IMR-90 (cell line): ENCODE data around the gene C3orf85. TPM values are rescaled to one million over a fixed set of nuclear protein-coding genes. Genes with fewer than 3 reads are reported as not detected.

Experiments used
- ATAC-seq: fragments of 200-7000 bp; cut with Tn5 transposase; 2 replicates; pipeline ENCODE4 v1.9.1; 2020; ENCODE audit warnings: low read depth, mild to moderate bottlenecking, moderate library complexity
- BruUV-seq: library from RNA; stranded (reverse); fragments of 400-500 nt; replicated peaks from 2 replicates; lab custom pipeline; 2021; lab: Mats Ljungman, UMichigan
- CTCF ChIA-PET: fragments of 300-600 bp; formaldehyde crosslinking; extraction: SDS; loops from one replicate; lab custom pipeline; 2021; ENCODE audit warnings: antibody characterized with exemption; lab: Yijun Ruan, JAX
- POLR2A ChIA-PET: fragments of 300-600 bp; sonication (Branson Sonifier 250); formaldehyde crosslinking; loops from one replicate; lab custom pipeline; 2022; ENCODE audit warnings: antibody characterized with exemption; ENCODE audit not compliant: unreplicated experiment; lab: Charles Lee
- DNase-seq: peaks from one replicate; pipeline ENCODE4 v3.0.0; 2013
- H2AFZ ChIP-seq: replicated peaks from 2 replicates; pipeline ENCODE3; 2013; ENCODE audit warnings: low read length, mild to moderate bottlenecking; ENCODE audit not compliant: poor library complexity
- H2AK5ac ChIP-seq: 2 replicates; pipeline ENCODE4 v1.6.1; 2013; ENCODE audit warnings: low read depth, low read length, inconsistent platforms
- H2AK9ac ChIP-seq: replicated peaks from 2 replicates; pipeline ENCODE3; 2013; ENCODE audit warnings: mild to moderate bottlenecking, low read depth, low read length, moderate library complexity; ENCODE audit not compliant: poor library complexity
- H2BK120ac ChIP-seq: 2 replicates; pipeline ENCODE4 v1.6.1; 2013; ENCODE audit warnings: low read depth, low read length, inconsistent platforms
- H2BK15ac ChIP-seq: 3 replicates; pipeline ENCODE4 v1.6.1; 2013; ENCODE audit warnings: low read depth, low read length, inconsistent platforms
- H2BK20ac ChIP-seq: 2 replicates; pipeline ENCODE4 v1.6.1; 2013; ENCODE audit warnings: low read depth, mild to moderate bottlenecking, inconsistent platforms, low read length, moderate library complexity
- H2BK5ac ChIP-seq: 2 replicates; pipeline ENCODE4 v1.6.1; 2013; ENCODE audit warnings: mild to moderate bottlenecking, low read depth, low read length, inconsistent platforms; ENCODE audit not compliant: poor library complexity, severe bottlenecking
- H3K14ac ChIP-seq: replicated peaks from 2 replicates; pipeline ENCODE4 v1.6.1; 2013; ENCODE audit warnings: low read depth, low read length, inconsistent platforms
- H3K18ac ChIP-seq: 2 replicates; pipeline ENCODE4 v1.6.1; 2013; ENCODE audit warnings: low read depth, low read length, control low read depth
- H3K23ac ChIP-seq: 2 replicates; pipeline ENCODE4 v1.6.1; 2013; ENCODE audit warnings: low read depth, low read length, inconsistent platforms
- H3K27ac ChIP-seq: 2 replicates; pipeline ENCODE4 v1.5.1; 2013; ENCODE audit warnings: mild to moderate bottlenecking, control low read depth, low read length; ENCODE audit not compliant: insufficient read depth
- H3K27me3 ChIP-seq: 2 replicates; pipeline ENCODE4 v1.6.1; 2013; ENCODE audit warnings: low read length; ENCODE audit not compliant: control insufficient read depth, insufficient read depth
- H3K36me3 ChIP-seq: 2 replicates; pipeline ENCODE4 v1.6.1; 2013; ENCODE audit warnings: low read length, mixed read lengths; ENCODE audit not compliant: control insufficient read depth, insufficient read depth
- H3K4ac ChIP-seq: 2 replicates; pipeline ENCODE4 v1.6.1; 2013; ENCODE audit warnings: low read depth, low read length, inconsistent platforms
- H3K4me1 ChIP-seq: 2 replicates; pipeline ENCODE4 v1.6.1; 2013; ENCODE audit warnings: low read length, mixed read lengths; ENCODE audit not compliant: control insufficient read depth, insufficient read depth
- H3K4me2 ChIP-seq: 2 replicates; pipeline ENCODE4 v1.6.1; 2013; ENCODE audit warnings: low read depth, mild to moderate bottlenecking, control low read depth, low read length, moderate library complexity
- H3K4me3 ChIP-seq: 2 replicates; pipeline ENCODE4 v1.5.1; 2013; ENCODE audit warnings: low read depth, mild to moderate bottlenecking, control low read depth, low read length, moderate library complexity; ENCODE audit not compliant: insufficient read depth
- H3K56ac ChIP-seq: 2 replicates; pipeline ENCODE4 v1.6.1; 2013; ENCODE audit warnings: low read length, inconsistent platforms; ENCODE audit not compliant: insufficient read depth; ENCODE audit errors: extremely low read depth
- H3K79me1 ChIP-seq, 2 experiments: 2 replicates each; pipeline ENCODE4 v1.6.1; 2013; ENCODE audit warnings: low read length in 2 of 2, inconsistent platforms in 1 of 2, low read depth in 1 of 2
- H3K9ac ChIP-seq: 2 replicates; pipeline ENCODE4 v1.6.1; 2013; ENCODE audit warnings: low read depth, low read length, control low read depth
- H3K9me1 ChIP-seq: 2 replicates; pipeline ENCODE4 v1.6.1; 2013; ENCODE audit warnings: low read length, inconsistent platforms; ENCODE audit not compliant: insufficient read depth
- H3K9me3 ChIP-seq: 2 replicates; pipeline ENCODE4 v1.6.1; 2013; ENCODE audit warnings: low read length; ENCODE audit not compliant: control insufficient read depth, insufficient read depth
- H4K20me1 ChIP-seq: 2 replicates; pipeline ENCODE4 v1.6.1; 2013; ENCODE audit warnings: low read length, inconsistent platforms; ENCODE audit not compliant: insufficient read depth
- H4K5ac ChIP-seq: 2 replicates; pipeline ENCODE4 v1.6.1; 2013; ENCODE audit warnings: mild to moderate bottlenecking, low read depth, low read length, control low read depth
- H4K8ac ChIP-seq, 2 experiments: 2 replicates each; pipeline ENCODE4 v1.6.1; 2013; ENCODE audit warnings: low read depth in 2 of 2, low read length in 2 of 2, control low read depth in 1 of 2, inconsistent platforms in 1 of 2
- H4K91ac ChIP-seq: 2 replicates; pipeline ENCODE4 v1.6.1; 2013; ENCODE audit warnings: low read depth, low read length, inconsistent platforms; ENCODE audit not compliant: insufficient read depth
- CTCF ChIP-seq: conservative IDR thresholded peaks from 2 replicates; pipeline ENCODE4 v1.5.1; 2012; ENCODE audit warnings: mild to moderate bottlenecking, low read depth, low read length, improper control_type of control experiment
- MXI1 ChIP-seq: IDR thresholded peaks from 2 replicates; pipeline ENCODE4 v1.6.1; 2012; ENCODE audit warnings: low read depth, mild to moderate bottlenecking, low read length, moderate library complexity, borderline replicate concordance
- RAD21 ChIP-seq: IDR thresholded peaks from 2 replicates; pipeline ENCODE4 v1.6.1; 2012; ENCODE audit warnings: low read length, improper control_type of control experiment
- WGBS, 2 experiments: methylation state at CpG; one replicate each; pipeline versions ENCODE4 v1.1.5 to v1.1.7; 2013; ENCODE audit warnings: missing lambda C conversion rate in 2 of 2; ENCODE audit not compliant: insufficient read length in 1 of 2; ENCODE audit errors: extremely low coverage in 2 of 2; 5-methylcytosine and 5-hydroxymethylcytosine counted together
- dilution Hi-C: fragments of 300-500 bp; cut with HindIII; formaldehyde crosslinking; loops from one replicate; pipeline ENCODE4 v1.14.3; 2018; ENCODE audit warnings: low sequenced_read_pairs; ENCODE audit not compliant: unreplicated experiment
- in situ Hi-C: fragments of 300-500 bp; cut with MboI; formaldehyde crosslinking; loops from 3 replicates; pipeline ENCODE4 v1.14.3; 2019; ENCODE audit warnings: low sequenced_read_pairs, inconsistent platforms, mixed read lengths
- intact Hi-C: fragments of 100-400 bp; cut with micrococcal nuclease; formaldehyde crosslinking; loops from 2 replicates; pipeline ENCODE4 v1.10.0; 2022
- polyA plus RNA-seq, 3 experiments: library from polyadenylated mRNA; depleted of rRNA; stranded (reverse); fragments of >200 nt; gene quantifications; 2 replicates each; pipeline ENCODE4 v1.2.3, GENCODE V29; 2012; ENCODE audit warnings: low replicate concordance in 1 of 3
- total RNA-seq: library from RNA; depleted of rRNA; stranded (reverse); fragments of >200 nt; gene quantifications from 2 replicates; pipeline ENCODE4 v1.2.3, GENCODE V29; 2012

Gene C3orf85
- total and polyA plus RNA-seq, 2 of the 4 experiments (the other 2 are of a cell fraction), result not detected

- Histone ChIP-seq H3K4me1 (no peaks in the 10 kb centered on the region), H3K27me3 (no peaks in the 10 kb centered on the region), H3K18ac (no peak overlapping the region), H3K27ac (no peak overlapping the region), H4K8ac (no peak overlapping the region), H2AK9ac (no peak overlapping the region), H2BK5ac (no peak overlapping the region), H4K20me1 (no peaks in the 10 kb centered on the region), H4K5ac (no peak overlapping the region), H4K91ac (no peak overlapping the region), H2AFZ (no peak overlapping the region), H3K4ac (no peak overlapping the region), H3K9me3 (peaks cover 9% of the 10 kb centered on the region), H3K14ac (no peak overlapping the region), H3K4me2 (no peak overlapping the region), H3K79me1 (no peaks in the 10 kb centered on the region), H3K23ac (no peak overlapping the region), H3K36me3 (no peaks in the 10 kb centered on the region), H2AK5ac (no peak overlapping the region), H3K56ac (no peak overlapping the region), H2BK120ac (no peak overlapping the region), H3K9ac (no peak overlapping the region), H2BK20ac (no peak overlapping the region), H3K4me3 (no peak overlapping the region), H2BK15ac (no peak overlapping the region), H3K9me1 (no peaks in the 10 kb centered on the region)
- TF ChIP-seq MXI1, result no peak
- TF ChIP-seq RAD21, result no peak
- no peak for TF ChIP-seq CTCF
- ChIA-PET POLR2A (no interaction called here), CTCF (no interaction called here)
- BruUV-seq, result no TSS peak
- DNase-seq, result no peak
- in situ Hi-C loops, result no loop called here
- whole genome bisulfite sequencing, 2 experiments, result no CpG with 5 or more reads among the region's 1 CpG
- ATAC-seq, result no peak
- dilution Hi-C loops, result no loop called here
- intact Hi-C loops, result no loop called here
Measured at GRCh38 chr3:109191421-109191820, 54.9 kb downstream of the C3orf85 start.
